ENCODE data around the gene CTDP1.

Gene CTDP1

GRCh38 chr18:79705272-79705671 lies 25.7 kb downstream of the CTDP1 start (continued):
- no peak for TF ChIP-seq ZNF843 (tag by site-specific recombination; IDR thresholded peaks at IDR 0.05)

- H3K27ac ChIP-seq (ENCODE audit: extremely low read depth, low read depth, low read length) = no peak overlapping the region
- CTCF ChIA-PET = no interaction called here
- H3K9me3 ChIP-seq (ENCODE audit: control insufficient read depth, insufficient read depth, low read depth, low read length) = no peaks in the 10 kb centered on the region
- POLR2A ChIA-PET = interaction anchor here (0.6 kb wide), 1 partner anchor 334 kb away, joined by 5 read pairs; no protein-coding TSS in a partner anchor
- no peaks in the 10 kb centered on the region for H3K4me1 ChIP-seq (ENCODE audit: control insufficient read depth, insufficient read depth, low read length)
- no peak for TF ChIP-seq ZBTB1 (tag by site-specific recombination; IDR thresholded peaks at IDR 0.05)
- no peak for TF ChIP-seq ATF2 (tag by site-specific recombination; IDR thresholded peaks at IDR 0.05; ENCODE audit: low read depth)
- no peak for TF ChIP-seq ZNF664 (tag by site-specific recombination; IDR thresholded peaks at IDR 0.05)
- 0 out of 2 replicates have a peak, but pooled peaks have one; percentile 26 for TF ChIP-seq ZFHX2 (tag by site-specific recombination; conservative IDR thresholded peaks at IDR 0.05)
- TF ChIP-seq ZNF148 (tag by site-specific recombination; IDR thresholded peaks at IDR 0.05; ENCODE audit: borderline replicate concordance) = no peak
- TF ChIP-seq ZNF560 (tag by site-specific recombination; IDR thresholded peaks at IDR 0.05; ENCODE audit: borderline replicate concordance) = no peak
- TF ChIP-seq BCL6B (tag by site-specific recombination; IDR thresholded peaks at IDR 0.05) = no peak
- peaks cover 9 to 51% of the 10 kb centered on the region in 2 experiments for H3K36me3 ChIP-seq (ENCODE audit: control insufficient read depth in 2 of 2, insufficient read depth in 1 of 2, low read length in 2 of 2)
- no peak overlapping the region for H3K4me3 ChIP-seq (ENCODE audit: low read depth, low read length)
Measured at GRCh38 chr18:79706006-79706405, 26.4 kb downstream of the CTDP1 start.

- ChIA-PET POLR2A (interaction anchor here (0.6 kb wide), 1 partner anchor 333 kb away, joined by 5 read pairs; no protein-coding TSS in a partner anchor), CTCF (no interaction called here)
- no peak overlapping the region for H3K27ac ChIP-seq (ENCODE audit: extremely low read depth, low read depth, low read length)
- no peak for TF ChIP-seq ZNF629 (tag by site-specific recombination; IDR thresholded peaks at IDR 0.05)
- TF ChIP-seq ZNF544 (tag by site-specific recombination; IDR thresholded peaks at IDR 0.05) = no peak
- no peak for TF ChIP-seq ZBTB21 (tag by site-specific recombination; IDR thresholded peaks at IDR 0.05)
- TF ChIP-seq ZNF747 (tag by site-specific recombination; IDR thresholded peaks at IDR 0.05) = no peak
- no peak for TF ChIP-seq ZNF112 (tag by site-specific recombination; IDR thresholded peaks at IDR 0.05)
- no peak for TF ChIP-seq ZNF10 (tag by site-specific recombination; IDR thresholded peaks at IDR 0.05)
- no peak for TF ChIP-seq OVOL3 (tag by site-specific recombination; IDR thresholded peaks at IDR 0.05)
- no peak for TF ChIP-seq INSM2 (tag by site-specific recombination; IDR thresholded peaks at IDR 0.05)
- TF ChIP-seq ZNF16 (tag by site-specific recombination; IDR thresholded peaks at IDR 0.05; ENCODE audit: low read depth) = no peak
- TF ChIP-seq KLF8 (tag by site-specific recombination; IDR thresholded peaks at IDR 0.05) = no peak
- TF ChIP-seq ZNF354C (tag by site-specific recombination; IDR thresholded peaks at IDR 0.05; ENCODE audit: borderline replicate concordance, low read depth) = no peak
- no peak for TF ChIP-seq HOXC10 (CRISPR knock-in tag; IDR thresholded peaks at IDR 0.05)
- no peaks in the 10 kb centered on the region for H3K4me1 ChIP-seq (ENCODE audit: control insufficient read depth, insufficient read depth, low read length)
- H3K36me3 ChIP-seq (ENCODE audit: control insufficient read depth in 2 of 2, insufficient read depth in 1 of 2, low read length in 2 of 2) = peaks cover 9 to 52% of the 10 kb centered on the region in 2 experiments; a peak in 2 of 3 replicates
- no peaks in the 10 kb centered on the region for H3K9me3 ChIP-seq (ENCODE audit: control insufficient read depth, insufficient read depth, low read depth, low read length)
- no peak overlapping the region for H3K4me3 ChIP-seq (ENCODE audit: low read depth, low read length)
Measured at GRCh38 chr18:79706658-79707057, 27.1 kb downstream of the CTDP1 start.

Measured in HEK293 (cell line).